Measurements from ENCODE around the gene ASIC4. TPM values are rescaled to one million over a fixed set of nuclear protein-coding genes. Genes with fewer than 3 reads are reported as not detected.

The ASIC4 gene
- total and polyA plus RNA-seq, 2 of the 13 experiments (the other 11 are each of a cell fraction or from before 2014, with no cell fraction given), result 0.03 TPM; not detected in 1

GRCh38 chr2:219562049-219563020 lies 48.1 kb downstream of the ASIC4 start (continued):
- TF ChIP-seq ZNF142 (CRISPR knock-in tag; IDR thresholded peaks at IDR 0.05) (no peak), AHDC1 (CRISPR knock-in tag; IDR thresholded peaks at IDR 0.05; ENCODE audit: borderline replicate concordance) (no peak), ZNF343 (CRISPR knock-in tag; IDR thresholded peaks at IDR 0.05) (no peak; the same call in 1 of the 2 replicates), KLF11 (CRISPR knock-in tag; IDR thresholded peaks at IDR 0.05) (no peak), SPEN (CRISPR knock-in tag; IDR thresholded peaks at IDR 0.05; ENCODE audit: low read depth) (no peak), ELF1 (CRISPR knock-in tag; IDR thresholded peaks at IDR 0.05) (no peak), ZBED4 (CRISPR knock-in tag; IDR thresholded peaks at IDR 0.05; ENCODE audit: borderline replicate concordance) (no peak)

Data from HepG2 (cell line).